H1 (cell line): ENCODE results near the gene BMP4.

Source experiments
- CHD2 ChIP-seq: IDR thresholded peaks from 2 replicates; pipeline ENCODE4 v1.6.1; 2012; ENCODE audit warnings: low read length, improper control_type of control experiment
- CREB1 ChIP-seq: IDR thresholded peaks from 2 replicates; pipeline ENCODE4 v1.6.1; 2012; ENCODE audit warnings: inconsistent platforms
- EZH2 ChIP-seq: fragments of 200-600 bp; sonication (generic); IDR thresholded peaks from 2 replicates; pipeline ENCODE4 v1.7.1; 2012; ENCODE audit warnings: low read depth, mild to moderate bottlenecking, moderate library complexity, low read length, inconsistent platforms; ENCODE audit not compliant: severe bottlenecking
- NRF1 ChIP-seq: IDR thresholded peaks from 2 replicates; pipeline ENCODE4 v1.6.1; 2011; ENCODE audit warnings: mild to moderate bottlenecking, low read depth, low read length, improper control_type of control experiment
- POLR2A ChIP-seq, 2 experiments: IDR thresholded peaks; 1 replicate in 1 of 2; 2 replicates in 1 of 2; pipeline ENCODE4 v1.6.1; 2011; ENCODE audit warnings: low read depth in 2 of 2, low read length in 2 of 2, mild to moderate bottlenecking in 2 of 2; ENCODE audit errors: control extremely low read depth in 1 of 2
- TAF1 ChIP-seq: IDR thresholded peaks from 2 replicates; pipeline ENCODE4 v1.6.1; 2011; ENCODE audit warnings: mild to moderate bottlenecking, low read depth, low read length
- TEAD4 ChIP-seq: IDR thresholded peaks from 2 replicates; pipeline ENCODE4 v1.6.1; 2012; ENCODE audit warnings: low read depth, low read length, inconsistent platforms, mixed read lengths
- TF ChIP-seq, protein P1 (sequence below), 3 experiments: IDR thresholded peaks; 1 replicate in 2 of 3; 2 replicates in 1 of 3; pipeline versions ENCODE4 v1.5.1 to v1.6.1; 2011; ENCODE audit warnings: low read length in 3 of 3, mild to moderate bottlenecking in 3 of 3, inconsistent platforms in 2 of 3, low read depth in 1 of 3, moderate library complexity in 1 of 3; ENCODE audit not compliant: insufficient read depth in 1 of 3; ENCODE audit errors: control extremely low read depth in 1 of 3

DNA sequence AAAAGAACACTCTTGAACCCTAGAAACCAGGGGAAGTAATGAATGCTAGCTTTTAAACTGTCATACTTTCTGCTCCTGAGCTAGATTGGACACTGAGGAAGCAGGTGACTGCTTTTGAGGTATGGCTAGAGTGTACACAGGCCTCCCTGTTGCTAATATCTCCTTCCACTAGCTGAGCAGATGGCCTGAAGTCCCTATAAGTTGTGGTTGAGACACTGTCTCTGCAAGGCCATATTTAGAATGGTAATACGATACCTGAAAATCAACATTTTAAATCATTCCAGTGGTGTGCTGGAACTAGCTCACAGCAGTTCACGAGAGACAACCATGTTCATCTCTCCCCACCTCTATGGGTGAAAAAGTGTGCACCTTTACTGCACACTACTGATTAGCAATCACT is 46.4 kb upstream of the BMP4 start:
- no peak for TF ChIP-seq NRF1
- TF ChIP-seq, protein P1, sequence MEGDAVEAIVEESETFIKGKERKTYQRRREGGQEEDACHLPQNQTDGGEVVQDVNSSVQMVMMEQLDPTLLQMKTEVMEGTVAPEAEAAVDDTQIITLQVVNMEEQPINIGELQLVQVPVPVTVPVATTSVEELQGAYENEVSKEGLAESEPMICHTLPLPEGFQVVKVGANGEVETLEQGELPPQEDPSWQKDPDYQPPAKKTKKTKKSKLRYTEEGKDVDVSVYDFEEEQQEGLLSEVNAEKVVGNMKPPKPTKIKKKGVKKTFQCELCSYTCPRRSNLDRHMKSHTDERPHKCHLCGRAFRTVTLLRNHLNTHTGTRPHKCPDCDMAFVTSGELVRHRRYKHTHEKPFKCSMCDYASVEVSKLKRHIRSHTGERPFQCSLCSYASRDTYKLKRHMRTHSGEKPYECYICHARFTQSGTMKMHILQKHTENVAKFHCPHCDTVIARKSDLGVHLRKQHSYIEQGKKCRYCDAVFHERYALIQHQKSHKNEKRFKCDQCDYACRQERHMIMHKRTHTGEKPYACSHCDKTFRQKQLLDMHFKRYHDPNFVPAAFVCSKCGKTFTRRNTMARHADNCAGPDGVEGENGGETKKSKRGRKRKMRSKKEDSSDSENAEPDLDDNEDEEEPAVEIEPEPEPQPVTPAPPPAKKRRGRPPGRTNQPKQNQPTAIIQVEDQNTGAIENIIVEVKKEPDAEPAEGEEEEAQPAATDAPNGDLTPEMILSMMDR (IDR thresholded peaks at IDR 0.05; ENCODE audit: control extremely low read depth in 1 of 3, insufficient read depth in 1 of 3, low read depth in 1 of 3, low read length in 3 of 3), result no peak
- TF ChIP-seq CREB1, result no peak
- no peak for TF ChIP-seq CHD2
- TF ChIP-seq EZH2, result no peak
- TF ChIP-seq TAF1, result no peak
- TF ChIP-seq TEAD4, result no peak
- TF ChIP-seq POLR2A (IDR thresholded peaks at IDR 0.05; ENCODE audit: control extremely low read depth in 1 of 2, low read depth in 2 of 2, low read length in 2 of 2), result no peak
